Embryonic facial prominence (tissue), 1 donor: ENCODE measurements around the gene C2orf42.
"Not testable (repeated sequence)": the region's sequence is repeated elsewhere in the genome, so short reads cannot be mapped to it uniquely, and the experiment has no call there.

ENCODE experiments used
- DNase-seq: peaks from one replicate; pipeline ENCODE4 v3.0.0-alpha.2; 2016; ENCODE audit errors: extremely low spot score

C2orf42 gene

GRCh38 chr2:70173520-70173919 is 17.3 kb downstream of the C2orf42 start:
- no peak for DNase-seq

- DNase-seq = not testable (repeated sequence)
Measured at GRCh38 chr2:70169654-70170245, 21.1 kb downstream of the C2orf42 start.

DNA sequence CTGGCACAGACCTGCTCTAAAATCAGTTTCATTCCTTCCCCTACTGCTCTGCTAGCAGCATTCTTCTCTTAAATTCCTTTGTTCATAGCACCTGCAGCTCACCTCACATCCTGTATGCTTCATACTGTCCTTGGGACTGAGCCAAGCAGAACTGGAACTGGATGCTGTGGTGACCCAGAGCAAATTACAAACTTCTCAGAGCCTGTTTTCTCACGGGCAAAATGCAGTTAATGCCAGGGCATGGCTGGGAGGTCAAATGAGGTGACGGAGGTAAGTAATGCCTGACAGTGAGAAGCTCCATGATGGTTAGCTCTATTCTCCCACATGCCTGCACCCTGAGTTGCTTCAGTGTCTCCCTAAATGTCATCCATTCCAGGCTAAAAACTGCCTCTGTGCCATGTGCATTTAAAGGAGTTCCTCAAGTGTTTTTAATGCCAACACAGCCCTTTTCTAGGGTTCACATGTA is 29.7 kb downstream of the C2orf42 start:
- DNase-seq = no peak

DNA sequence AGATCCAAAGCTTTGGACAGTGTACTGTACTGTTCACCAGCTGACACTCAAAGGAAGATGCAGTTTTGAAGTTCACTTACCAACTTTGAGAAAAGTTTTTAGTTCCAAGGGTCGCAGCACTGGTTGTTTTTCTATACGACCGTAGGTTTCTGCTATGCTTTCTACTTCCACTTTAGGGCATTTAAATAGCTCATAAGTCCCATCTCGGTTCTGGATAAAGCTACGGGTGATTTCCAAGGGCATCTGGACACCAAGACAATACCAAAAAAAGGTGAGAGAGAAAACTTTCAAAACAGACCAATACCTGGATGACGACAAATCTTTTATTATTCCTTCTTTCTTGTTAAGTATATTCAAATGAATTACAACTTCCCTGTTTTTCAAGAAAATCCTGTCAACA is 30.3 kb downstream of the C2orf42 start:
- DNase-seq = no peak

DNA sequence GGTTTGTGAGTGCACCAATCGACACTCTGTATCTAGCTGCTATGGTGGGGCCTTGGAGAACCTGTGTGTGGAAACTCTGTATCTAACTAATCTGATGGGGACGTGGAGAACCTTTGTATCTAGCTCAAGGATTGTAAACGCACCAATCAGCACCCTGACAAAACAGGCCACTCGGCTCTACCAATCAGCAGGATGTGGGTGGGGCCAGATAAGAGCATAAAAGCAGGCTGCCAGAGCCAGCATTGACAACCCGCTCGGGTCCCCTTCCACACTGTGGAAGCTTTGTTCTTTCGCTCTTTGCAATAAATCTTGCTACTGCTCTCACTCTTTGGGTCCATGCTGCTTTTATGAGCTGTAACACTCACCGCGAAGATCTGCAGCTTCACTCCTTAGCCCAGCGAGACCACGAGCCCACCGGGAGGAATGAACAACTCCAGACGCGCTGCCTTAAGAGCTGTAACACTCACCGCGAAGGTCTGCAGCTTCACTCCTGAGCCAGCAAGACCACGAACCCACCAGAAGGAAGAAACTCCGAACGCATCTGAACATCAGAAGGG is 41.6 kb downstream of the C2orf42 start:
- not testable (repeated sequence) for DNase-seq

DNA sequence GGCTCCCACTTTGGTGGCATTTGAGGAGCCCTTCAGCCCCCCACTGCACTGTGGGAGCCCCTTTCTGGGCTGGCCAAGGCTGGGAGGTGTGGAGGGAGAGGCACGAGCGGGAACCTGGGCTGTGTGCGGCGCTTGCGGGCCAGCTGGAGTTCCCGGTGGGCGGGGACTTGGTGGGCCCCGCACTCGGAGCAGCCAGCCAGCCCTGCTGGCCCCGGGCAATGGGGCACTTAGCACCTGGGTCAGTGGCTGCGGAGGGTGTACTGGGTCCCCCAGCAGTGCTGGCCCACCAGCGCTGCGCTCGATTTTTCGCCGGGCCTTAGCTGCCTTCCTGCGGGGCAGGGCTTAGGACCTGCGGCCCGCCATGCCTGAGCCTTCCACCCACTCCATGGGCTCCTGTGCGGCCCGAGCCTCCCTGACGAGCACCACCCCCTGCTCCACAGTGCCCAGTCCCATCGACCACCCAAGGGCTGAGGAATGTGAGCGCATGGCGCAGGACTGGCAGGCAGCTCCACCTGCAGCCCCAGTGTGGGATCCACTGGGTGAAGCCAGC is 42.5 kb downstream of the C2orf42 start:
- DNase-seq = not testable (repeated sequence)

DNA sequence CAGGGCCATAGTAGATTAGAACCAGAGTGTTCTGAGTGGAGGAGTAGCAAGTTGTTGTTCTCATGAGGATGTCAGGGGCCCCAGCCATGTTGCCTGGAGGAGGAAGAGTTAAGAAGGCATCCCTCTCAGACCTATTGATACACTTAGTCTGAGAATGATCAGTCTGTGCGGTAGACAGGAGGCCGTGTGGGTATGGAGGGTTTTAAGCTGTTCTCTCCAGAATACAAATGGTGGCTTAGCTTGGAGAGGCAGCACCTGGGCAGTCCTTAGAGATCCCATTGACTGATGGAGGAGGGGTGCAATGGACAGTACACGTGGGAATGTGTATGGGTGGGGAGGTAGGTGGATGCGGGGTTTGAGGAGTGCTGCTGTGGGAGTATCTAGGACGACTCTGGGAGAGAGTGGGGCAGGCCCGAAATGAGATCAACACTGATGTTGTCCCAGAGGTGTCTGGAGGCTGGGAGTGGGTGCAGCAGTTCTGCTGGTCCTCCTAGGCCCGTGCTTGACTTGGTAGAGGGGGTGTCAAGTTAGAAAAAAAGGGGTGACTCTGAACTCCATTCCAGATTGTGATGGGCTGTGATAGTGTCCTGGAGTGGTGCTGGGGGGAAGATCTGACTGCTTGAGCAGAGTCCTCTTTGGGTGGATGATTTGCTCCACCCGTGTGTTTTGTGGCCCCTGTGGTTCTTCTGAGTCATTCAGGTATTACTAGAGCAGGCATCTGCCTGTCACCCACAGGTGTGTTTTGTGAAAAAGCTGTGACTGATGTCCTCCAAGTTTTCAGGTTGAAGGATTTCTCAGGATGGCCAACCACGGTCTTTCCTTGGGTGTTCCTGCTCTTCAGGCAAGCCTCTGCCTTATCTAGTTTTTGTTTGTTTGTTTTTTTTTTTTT is 44.7 kb downstream of the C2orf42 start:
- no peak for DNase-seq

GRCh38 chr2:70145144-70145490 is 45.7 kb downstream of the C2orf42 start:
- no peak for DNase-seq

- no peak for DNase-seq
Measured at GRCh38 chr2:70144443-70145143, 46.2 kb downstream of the C2orf42 start.

DNA sequence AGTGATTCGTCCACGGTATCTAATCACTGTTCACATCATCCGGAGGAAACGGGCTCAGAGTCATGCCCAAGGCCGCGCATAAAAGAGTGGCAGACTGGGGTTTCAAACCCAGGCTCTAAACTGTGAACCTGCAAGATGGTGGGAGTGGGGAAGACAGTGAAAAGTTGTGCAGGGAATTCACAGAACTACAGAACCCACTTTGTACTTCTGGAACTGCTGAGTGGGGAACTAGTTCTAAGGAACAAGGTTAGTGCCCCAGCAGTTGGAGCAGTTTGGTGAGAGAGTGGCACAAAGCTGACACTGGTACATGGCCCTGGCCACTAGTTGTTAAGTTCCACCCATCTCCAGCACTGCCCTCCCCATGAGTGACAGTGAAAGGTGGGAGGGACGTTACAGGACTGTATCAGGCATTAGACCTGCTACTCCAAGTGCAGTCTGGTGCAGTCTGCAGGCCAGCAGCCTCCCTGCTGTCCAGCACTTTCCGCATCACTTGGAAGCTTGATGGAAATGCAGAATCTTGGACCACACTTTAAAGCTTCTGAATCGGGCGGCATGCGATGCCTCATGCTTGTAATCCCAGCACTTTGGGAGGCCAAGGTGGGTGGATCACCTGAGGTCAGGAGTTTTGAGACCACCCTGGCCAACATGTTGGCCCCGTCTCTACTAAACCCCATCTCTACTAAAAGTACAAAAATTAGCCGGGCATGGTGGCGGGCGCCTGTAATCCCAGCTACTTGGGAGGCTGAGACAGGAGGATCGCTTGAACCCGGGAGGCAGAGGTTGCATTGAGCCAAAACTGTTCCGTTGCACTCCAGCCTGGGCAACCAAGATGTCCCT is 47.3 kb downstream of the C2orf42 start:
- DNase-seq = no peak

DNA sequence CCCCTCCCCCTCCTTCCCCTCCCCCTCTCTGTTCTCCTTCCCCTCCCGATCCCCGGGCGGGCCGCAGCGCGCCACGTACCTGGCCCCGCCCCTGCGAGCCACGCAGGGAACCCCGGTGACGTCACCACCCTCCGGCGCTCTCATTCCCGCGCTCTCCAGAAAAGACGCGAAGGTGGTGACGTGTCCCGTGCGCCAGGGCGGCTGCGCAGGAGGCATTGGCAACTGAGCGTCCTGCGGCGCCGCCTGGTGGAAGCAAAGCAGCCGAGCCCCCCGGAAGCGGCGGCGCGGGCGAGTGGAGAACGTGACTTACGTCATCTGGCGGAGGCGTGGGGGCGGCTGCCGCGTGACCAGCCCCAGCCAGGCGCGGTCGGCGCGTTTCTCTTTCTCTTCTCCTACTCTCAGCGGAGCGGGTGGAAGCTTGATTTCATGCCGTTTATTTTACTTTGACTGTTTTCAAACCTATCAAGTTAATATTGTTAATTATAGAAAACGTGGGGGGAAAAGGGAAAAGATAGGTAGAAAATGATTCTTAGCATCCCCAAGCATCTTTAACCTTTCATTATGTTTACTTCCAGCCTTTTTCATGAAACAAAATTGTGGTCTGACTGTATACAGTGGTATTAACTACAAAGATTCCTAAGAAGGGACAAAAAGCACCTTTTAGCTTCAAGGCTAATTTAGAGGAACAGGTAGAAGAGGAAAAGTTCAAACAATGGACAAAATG is 48.1 kb downstream of the C2orf42 start:
- DNase-seq = peak; percentile 99

- no peak for DNase-seq
Measured at GRCh38 chr2:70141902-70142589, 48.8 kb downstream of the C2orf42 start.

GRCh38 chr2:70141212-70141901 is 49.5 kb downstream of the C2orf42 start:
- DNase-seq = peak; percentile 66

- no peak for DNase-seq
Measured at GRCh38 chr2:70140791-70141211, 50.0 kb downstream of the C2orf42 start.

- not testable (repeated sequence) for DNase-seq
Measured at GRCh38 chr2:70134323-70134983, 56.4 kb downstream of the C2orf42 start.

- DNase-seq = no peak
Measured at GRCh38 chr2:70133491-70134322, 57.1 kb downstream of the C2orf42 start.

GRCh38 chr2:70133127-70133452 is 57.7 kb downstream of the C2orf42 start:
- no peak for DNase-seq
